Fibroblast of lung (primary cell): ENCODE measurements around the gene WAS. TPM values are rescaled to one million over a fixed set of nuclear protein-coding genes. Genes with fewer than 3 reads are reported as not detected.

Experiments
- DNase-seq, 2 donors: peaks; one replicate each; pipeline versions ENCODE4 v3.0.0 to v3.0.0-alpha.2; 2010; ENCODE audit warnings: low read depth in 2 of 2
- H2AFZ ChIP-seq: 2 replicates; pipeline ENCODE4 v1.5.1; 2012; ENCODE audit warnings: low read length, control low read depth, inconsistent platforms
- H3K27ac ChIP-seq: 2 replicates; pipeline ENCODE4 v1.5.1; 2011; ENCODE audit warnings: low read length, control low read depth; ENCODE audit not compliant: insufficient read depth
- H3K27me3 ChIP-seq: 2 replicates; pipeline ENCODE4 v1.5.1; 2011; ENCODE audit warnings: mild to moderate bottlenecking, low read length; ENCODE audit not compliant: control insufficient read depth, insufficient read depth
- H3K36me3 ChIP-seq: 2 replicates; pipeline ENCODE4 v1.5.1; 2011; ENCODE audit warnings: low read length; ENCODE audit not compliant: control insufficient read depth, insufficient read depth
- H3K4me1 ChIP-seq: 2 replicates; pipeline ENCODE4 v1.5.1; 2011; ENCODE audit warnings: low read length; ENCODE audit not compliant: control insufficient read depth, insufficient read depth; ENCODE audit errors: extremely low read depth
- H3K4me2 ChIP-seq: 2 replicates; pipeline ENCODE4 v1.5.1; 2011; ENCODE audit warnings: low read length, control low read depth; ENCODE audit not compliant: insufficient read depth; ENCODE audit errors: extremely low read depth
- H3K4me3 ChIP-seq, 4 experiments: fragments of 200-600 bp in 1 of 4; sonication (generic) in 1 of 4; replicated peaks in 1 of 4; 2 replicates each; pipeline ENCODE4 v1.5.1; 2011 to 2016; ENCODE audit warnings: low read length in 4 of 4, low read depth in 3 of 4, mild to moderate bottlenecking in 3 of 4, control low read depth in 2 of 4, inconsistent platforms in 1 of 4, mixed read lengths in 1 of 4; ENCODE audit not compliant: insufficient read depth in 1 of 4; ENCODE audit errors: control extremely low read depth in 1 of 4
- H3K79me2 ChIP-seq: 2 replicates; pipeline ENCODE4 v1.5.1; 2012; ENCODE audit warnings: mild to moderate bottlenecking, low read length, inconsistent platforms; ENCODE audit not compliant: control insufficient read depth, insufficient read depth
- H3K9ac ChIP-seq: 2 replicates; pipeline ENCODE4 v1.5.1; 2011; ENCODE audit warnings: mild to moderate bottlenecking, low read length, control low read depth; ENCODE audit not compliant: insufficient read depth
- H3K9me3 ChIP-seq: 2 replicates; pipeline ENCODE4 v1.5.1; 2012; ENCODE audit warnings: low read depth, low read length; ENCODE audit not compliant: control insufficient read depth, insufficient read depth
- H4K20me1 ChIP-seq: 2 replicates; pipeline ENCODE4 v1.5.1; 2011; ENCODE audit warnings: low read length; ENCODE audit not compliant: control insufficient read depth, insufficient read depth; ENCODE audit errors: extremely low read depth
- EZH2 ChIP-seq: IDR thresholded peaks from 2 replicates; pipeline ENCODE4 v1.5.1; 2012; ENCODE audit warnings: low read length, control low read depth, mild to moderate bottlenecking; ENCODE audit errors: missing control alignments
- polyA plus RNA-seq, 2 donors: library from polyadenylated mRNA; depleted of rRNA in 1 of 2; stranded (reverse) in 1 of 2; unstranded in 1 of 2; fragments of >200 nt; gene quantifications; 2 replicates each; pipeline ENCODE4 v1.2.1, GENCODE V29; 2011 to 2012; ENCODE audit warnings: missing spikeins in 1 of 2
- total RNA-seq: library from RNA; depleted of rRNA; stranded (reverse); fragments of >200 nt; gene quantifications from 2 replicates; pipeline ENCODE4 v1.2.1, GENCODE V29; 2014
- TF ChIP-seq, protein P1 (sequence below), 2 donors: IDR thresholded peaks in 1 of 2; conservative IDR thresholded peaks in 1 of 2; 1 replicate in 1 of 2; 2 replicates in 1 of 2; pipeline ENCODE4 v1.5.1; 2011 to 2012; ENCODE audit warnings: low read length in 2 of 2, control low read depth in 1 of 2, inconsistent platforms in 1 of 2, low read depth in 1 of 2, mild to moderate bottlenecking in 1 of 2

Gene WAS
- total and polyA plus RNA-seq, 2 donors (not counting 1 experiment from before 2014, with no cell fraction given) = 0.07 to 0.17 TPM

DNA sequence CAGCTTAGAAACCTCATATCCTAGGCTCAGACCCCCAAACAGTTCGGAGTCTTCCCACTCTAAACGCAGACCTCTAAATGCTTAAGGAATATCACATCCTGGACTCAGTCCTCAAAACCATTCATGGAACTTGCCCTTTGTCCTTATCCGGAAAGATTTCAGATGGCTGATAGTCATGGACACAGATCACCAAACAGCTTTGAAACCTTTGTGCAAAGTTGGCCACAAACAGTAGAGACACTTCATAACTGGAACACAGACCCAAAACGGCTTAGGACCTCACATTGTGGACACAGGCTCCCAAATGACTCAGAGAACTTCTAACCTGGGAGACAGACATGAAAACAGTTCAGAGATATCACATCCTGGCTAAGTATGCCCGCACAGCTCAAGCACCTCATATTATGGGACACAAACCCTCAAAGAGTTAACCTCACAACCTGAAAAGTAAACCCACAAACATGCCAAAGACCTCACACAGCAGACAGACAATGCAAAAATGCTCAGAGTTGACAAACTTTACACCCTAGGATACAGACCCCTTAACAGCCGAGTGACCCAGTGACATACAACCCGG, 28.4 kb downstream of the WAS start:
- no peaks in the 10 kb centered on the region for H3K79me2 ChIP-seq
- no peaks in the 10 kb centered on the region for H3K27me3 ChIP-seq
- DNase-seq = no peak
- H3K27ac ChIP-seq = no peak overlapping the region
- no peaks in the 10 kb centered on the region for H4K20me1 ChIP-seq
- H3K4me2 ChIP-seq = no peak overlapping the region
- H3K9me3 ChIP-seq = no peaks in the 10 kb centered on the region
- H3K4me3 ChIP-seq = no peak overlapping the region
- no peak overlapping the region for H2AFZ ChIP-seq
- peaks cover 3% of the 10 kb centered on the region for H3K4me1 ChIP-seq
- TF ChIP-seq, protein P1, sequence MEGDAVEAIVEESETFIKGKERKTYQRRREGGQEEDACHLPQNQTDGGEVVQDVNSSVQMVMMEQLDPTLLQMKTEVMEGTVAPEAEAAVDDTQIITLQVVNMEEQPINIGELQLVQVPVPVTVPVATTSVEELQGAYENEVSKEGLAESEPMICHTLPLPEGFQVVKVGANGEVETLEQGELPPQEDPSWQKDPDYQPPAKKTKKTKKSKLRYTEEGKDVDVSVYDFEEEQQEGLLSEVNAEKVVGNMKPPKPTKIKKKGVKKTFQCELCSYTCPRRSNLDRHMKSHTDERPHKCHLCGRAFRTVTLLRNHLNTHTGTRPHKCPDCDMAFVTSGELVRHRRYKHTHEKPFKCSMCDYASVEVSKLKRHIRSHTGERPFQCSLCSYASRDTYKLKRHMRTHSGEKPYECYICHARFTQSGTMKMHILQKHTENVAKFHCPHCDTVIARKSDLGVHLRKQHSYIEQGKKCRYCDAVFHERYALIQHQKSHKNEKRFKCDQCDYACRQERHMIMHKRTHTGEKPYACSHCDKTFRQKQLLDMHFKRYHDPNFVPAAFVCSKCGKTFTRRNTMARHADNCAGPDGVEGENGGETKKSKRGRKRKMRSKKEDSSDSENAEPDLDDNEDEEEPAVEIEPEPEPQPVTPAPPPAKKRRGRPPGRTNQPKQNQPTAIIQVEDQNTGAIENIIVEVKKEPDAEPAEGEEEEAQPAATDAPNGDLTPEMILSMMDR (conservative IDR thresholded peaks at IDR 0.05 in 1 of 2, IDR thresholded peaks at IDR 0.05 in 1 of 2; ENCODE audit: low read depth in 1 of 2, low read length in 2 of 2) = no peak
- TF ChIP-seq EZH2 = no peak
- H3K9ac ChIP-seq = no peak overlapping the region
- no peaks in the 10 kb centered on the region for H3K36me3 ChIP-seq

DNA sequence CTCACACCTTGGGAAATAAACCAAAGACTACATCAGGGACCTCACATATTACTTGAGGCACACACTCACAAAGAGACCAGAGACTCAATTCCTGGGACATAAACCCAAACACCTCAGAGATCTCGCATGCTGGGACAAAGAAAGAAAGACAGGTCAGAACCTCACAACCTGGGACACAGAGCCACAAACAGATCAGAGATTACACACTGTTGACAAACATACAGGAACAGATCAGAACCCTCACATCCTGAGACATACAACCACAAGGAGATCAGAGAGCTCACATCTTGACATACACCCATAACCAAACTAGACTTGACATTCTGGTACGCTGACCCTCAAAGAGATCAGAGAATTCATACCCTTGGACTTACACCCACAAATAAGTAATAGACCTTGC, 30.2 kb downstream of the WAS start:
- Histone ChIP-seq H2AFZ (no peak overlapping the region), H3K9me3 (no peaks in the 10 kb centered on the region), H3K4me1 (peaks cover 3% of the 10 kb centered on the region), H3K27me3 (no peaks in the 10 kb centered on the region), H3K4me3 (no peak overlapping the region), H3K4me2 (no peak overlapping the region), H3K27ac (no peak overlapping the region), H3K36me3 (no peaks in the 10 kb centered on the region), H3K79me2 (no peaks in the 10 kb centered on the region), H3K9ac (no peak overlapping the region), H4K20me1 (no peaks in the 10 kb centered on the region)
- DNase-seq = no peak
- TF ChIP-seq, protein P1 (conservative IDR thresholded peaks at IDR 0.05 in 1 of 2, IDR thresholded peaks at IDR 0.05 in 1 of 2; ENCODE audit: low read depth in 1 of 2, low read length in 2 of 2) = no peak
- no peak for TF ChIP-seq EZH2

DNA sequence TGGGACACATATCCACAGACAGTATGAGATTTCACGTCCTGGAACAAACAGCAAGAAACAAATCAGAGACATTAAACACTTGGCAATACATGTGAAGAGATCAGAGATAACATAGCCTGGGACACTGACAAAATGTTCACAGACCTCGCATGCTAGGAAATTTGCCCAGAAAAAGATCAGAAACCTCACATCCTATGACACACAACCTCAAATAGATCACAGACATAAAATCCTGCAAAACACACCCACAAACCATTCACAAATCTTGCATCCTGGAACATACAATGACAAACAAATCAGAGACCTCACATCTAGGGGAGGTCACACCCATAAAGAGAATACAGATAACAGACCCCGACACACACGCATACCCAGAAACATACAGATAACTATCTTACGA, 31.0 kb downstream of the WAS start:
- Histone ChIP-seq H3K4me2 (no peak overlapping the region), H3K9me3 (no peaks in the 10 kb centered on the region), H2AFZ (no peak overlapping the region), H3K9ac (no peak overlapping the region), H3K36me3 (no peaks in the 10 kb centered on the region), H3K27me3 (no peaks in the 10 kb centered on the region), H3K4me3 (no peak overlapping the region), H3K27ac (no peak overlapping the region), H3K4me1 (peaks cover 3% of the 10 kb centered on the region), H4K20me1 (no peaks in the 10 kb centered on the region), H3K79me2 (no peaks in the 10 kb centered on the region)
- DNase-seq = peak in 1 of 2 donors; percentile 1
- TF ChIP-seq EZH2 = no peak
- TF ChIP-seq, protein P1 (conservative IDR thresholded peaks at IDR 0.05 in 1 of 2, IDR thresholded peaks at IDR 0.05 in 1 of 2; ENCODE audit: low read depth in 1 of 2, low read length in 2 of 2) = no peak
